ENCODE results near the gene KIRREL3.

DNA sequence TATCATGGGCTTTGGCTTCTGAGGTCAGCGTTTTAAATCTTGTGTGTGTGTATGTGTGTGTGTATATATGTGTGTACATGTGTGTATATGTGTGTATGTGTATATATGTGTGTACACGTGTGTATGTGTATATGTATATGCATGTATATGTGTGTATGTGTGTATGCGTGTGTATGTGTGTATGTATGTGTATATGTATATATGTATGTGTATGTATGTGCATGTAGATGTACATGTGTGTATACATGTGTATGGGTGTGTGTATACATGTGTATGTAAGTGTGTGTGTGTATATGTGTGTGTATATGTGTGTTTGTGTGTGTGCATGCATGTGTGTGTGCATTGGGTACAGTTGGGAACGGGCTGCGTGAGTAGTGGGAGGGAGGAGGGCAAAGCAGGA, 522.1 kb downstream of the KIRREL3 start:
- TF ChIP-seq RFX5 (IDR thresholded peaks at IDR 0.05; ENCODE audit: low read length) = no peak
- TF ChIP-seq, protein P1, sequence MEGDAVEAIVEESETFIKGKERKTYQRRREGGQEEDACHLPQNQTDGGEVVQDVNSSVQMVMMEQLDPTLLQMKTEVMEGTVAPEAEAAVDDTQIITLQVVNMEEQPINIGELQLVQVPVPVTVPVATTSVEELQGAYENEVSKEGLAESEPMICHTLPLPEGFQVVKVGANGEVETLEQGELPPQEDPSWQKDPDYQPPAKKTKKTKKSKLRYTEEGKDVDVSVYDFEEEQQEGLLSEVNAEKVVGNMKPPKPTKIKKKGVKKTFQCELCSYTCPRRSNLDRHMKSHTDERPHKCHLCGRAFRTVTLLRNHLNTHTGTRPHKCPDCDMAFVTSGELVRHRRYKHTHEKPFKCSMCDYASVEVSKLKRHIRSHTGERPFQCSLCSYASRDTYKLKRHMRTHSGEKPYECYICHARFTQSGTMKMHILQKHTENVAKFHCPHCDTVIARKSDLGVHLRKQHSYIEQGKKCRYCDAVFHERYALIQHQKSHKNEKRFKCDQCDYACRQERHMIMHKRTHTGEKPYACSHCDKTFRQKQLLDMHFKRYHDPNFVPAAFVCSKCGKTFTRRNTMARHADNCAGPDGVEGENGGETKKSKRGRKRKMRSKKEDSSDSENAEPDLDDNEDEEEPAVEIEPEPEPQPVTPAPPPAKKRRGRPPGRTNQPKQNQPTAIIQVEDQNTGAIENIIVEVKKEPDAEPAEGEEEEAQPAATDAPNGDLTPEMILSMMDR (IDR thresholded peaks at IDR 0.05) = no peak
- no peak for TF ChIP-seq RXRA (IDR thresholded peaks at IDR 0.05; ENCODE audit: borderline replicate concordance, low read depth)
- no peak for TF ChIP-seq EZH2phosphoT487 (IDR thresholded peaks at IDR 0.05; ENCODE audit: borderline replicate concordance, low read depth)
- TF ChIP-seq POLR2AphosphoS5 (IDR thresholded peaks at IDR 0.05; ENCODE audit: low read depth, low read length) = no peak
- no peak for TF ChIP-seq MXI1 (IDR thresholded peaks at IDR 0.05; ENCODE audit: low read depth, low read length)
- TF ChIP-seq, protein P2, sequence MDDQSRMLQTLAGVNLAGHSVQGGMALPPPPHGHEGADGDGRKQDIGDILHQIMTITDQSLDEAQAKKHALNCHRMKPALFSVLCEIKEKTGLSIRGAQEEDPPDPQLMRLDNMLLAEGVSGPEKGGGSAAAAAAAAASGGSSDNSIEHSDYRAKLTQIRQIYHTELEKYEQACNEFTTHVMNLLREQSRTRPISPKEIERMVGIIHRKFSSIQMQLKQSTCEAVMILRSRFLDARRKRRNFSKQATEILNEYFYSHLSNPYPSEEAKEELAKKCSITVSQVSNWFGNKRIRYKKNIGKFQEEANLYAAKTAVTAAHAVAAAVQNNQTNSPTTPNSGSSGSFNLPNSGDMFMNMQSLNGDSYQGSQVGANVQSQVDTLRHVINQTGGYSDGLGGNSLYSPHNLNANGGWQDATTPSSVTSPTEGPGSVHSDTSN (IDR thresholded peaks at IDR 0.05) = no peak
- TF ChIP-seq JUND (IDR thresholded peaks at IDR 0.05) = no peak
- TF ChIP-seq, protein P3, sequence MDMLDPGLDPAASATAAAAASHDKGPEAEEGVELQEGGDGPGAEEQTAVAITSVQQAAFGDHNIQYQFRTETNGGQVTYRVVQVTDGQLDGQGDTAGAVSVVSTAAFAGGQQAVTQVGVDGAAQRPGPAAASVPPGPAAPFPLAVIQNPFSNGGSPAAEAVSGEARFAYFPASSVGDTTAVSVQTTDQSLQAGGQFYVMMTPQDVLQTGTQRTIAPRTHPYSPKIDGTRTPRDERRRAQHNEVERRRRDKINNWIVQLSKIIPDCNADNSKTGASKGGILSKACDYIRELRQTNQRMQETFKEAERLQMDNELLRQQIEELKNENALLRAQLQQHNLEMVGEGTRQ (IDR thresholded peaks at IDR 0.05; ENCODE audit: borderline replicate concordance, low read depth, low read length) = no peak
- TF ChIP-seq RAD21 (IDR thresholded peaks at IDR 0.05; ENCODE audit: low read length) = no peak
- no peak for TF ChIP-seq GABPA (IDR thresholded peaks at IDR 0.05; ENCODE audit: low read depth)
- TF ChIP-seq, protein P4, sequence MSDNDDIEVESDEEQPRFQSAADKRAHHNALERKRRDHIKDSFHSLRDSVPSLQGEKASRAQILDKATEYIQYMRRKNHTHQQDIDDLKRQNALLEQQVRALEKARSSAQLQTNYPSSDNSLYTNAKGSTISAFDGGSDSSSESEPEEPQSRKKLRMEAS (IDR thresholded peaks at IDR 0.05; ENCODE audit: low read depth) = no peak
- TF ChIP-seq FOXM1 (IDR thresholded peaks at IDR 0.05; ENCODE audit: low read depth) = no peak

Measured in SK-N-SH (cell line).